Measurements from ENCODE around the gene ZNF80. TPM values are rescaled to one million over a fixed set of nuclear protein-coding genes. Genes with fewer than 3 reads are reported as not detected.

The ZNF80 gene
- total RNA-seq, 2 experiments from 2014 or later: 0.16 to 0.17 TPM

DNA sequence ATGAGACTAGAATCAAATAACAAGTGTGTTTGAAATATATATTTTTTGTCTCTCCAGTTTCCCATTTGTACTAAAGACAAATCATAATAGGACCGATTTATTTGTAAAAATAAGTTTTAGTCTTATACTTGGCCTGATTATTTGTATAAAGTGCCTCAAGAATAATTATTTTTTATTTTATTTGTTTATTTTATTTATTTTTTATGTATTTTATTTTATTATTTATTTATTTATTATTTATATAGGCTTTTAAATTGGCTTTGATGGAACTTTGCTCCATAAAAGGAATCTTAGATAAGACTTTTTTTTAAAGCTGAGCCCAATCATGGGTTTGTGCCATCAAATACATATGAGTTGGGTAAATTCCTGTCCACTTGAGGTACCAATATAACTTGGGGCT is 22.2 kb upstream of the ZNF80 start:
- ATAC-seq (ENCODE audit: poor library complexity): no peak

DNA sequence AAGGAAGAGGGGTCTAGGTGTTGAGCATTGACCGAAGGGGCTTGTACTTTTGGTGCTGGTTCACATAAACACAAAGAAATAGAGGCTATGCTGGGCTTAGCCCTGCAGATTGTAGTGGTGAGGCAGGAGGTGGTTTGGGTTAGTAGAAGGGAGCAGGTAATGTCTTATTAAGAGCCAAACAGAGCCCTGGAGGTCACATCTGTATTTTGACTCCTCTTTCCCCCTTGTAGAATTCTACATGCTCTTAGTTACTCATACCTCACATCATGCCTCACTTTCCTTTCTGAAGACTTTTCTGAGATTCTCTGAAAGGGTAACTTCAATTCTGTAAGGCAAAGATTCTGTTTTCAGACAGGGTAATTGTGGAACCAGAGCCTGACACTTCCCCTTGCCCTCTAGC is 16.1 kb upstream of the ZNF80 start:
- no peaks in the 10 kb centered on the region for H3K9me3 ChIP-seq (ENCODE audit: control insufficient read depth in 1 of 2, insufficient read depth in 1 of 2, low read length in 2 of 2)
- H3K4me3 ChIP-seq (ENCODE audit: low read length): no peak overlapping the region
- Mint-ChIP-seq H3K9me3 (peaks cover 4% of the 10 kb centered on the region), H3K27ac (peak overlapping the region; percentile 18), H3K36me3 (ENCODE audit: low read depth) (no peaks in the 10 kb centered on the region), H3K4me1 (ENCODE audit: low read depth) (peaks cover 9% of the 10 kb centered on the region), H3K4me3 (no peak overlapping the region), H3K27me3 (no peaks in the 10 kb centered on the region)
- TF ChIP-seq, protein P1, sequence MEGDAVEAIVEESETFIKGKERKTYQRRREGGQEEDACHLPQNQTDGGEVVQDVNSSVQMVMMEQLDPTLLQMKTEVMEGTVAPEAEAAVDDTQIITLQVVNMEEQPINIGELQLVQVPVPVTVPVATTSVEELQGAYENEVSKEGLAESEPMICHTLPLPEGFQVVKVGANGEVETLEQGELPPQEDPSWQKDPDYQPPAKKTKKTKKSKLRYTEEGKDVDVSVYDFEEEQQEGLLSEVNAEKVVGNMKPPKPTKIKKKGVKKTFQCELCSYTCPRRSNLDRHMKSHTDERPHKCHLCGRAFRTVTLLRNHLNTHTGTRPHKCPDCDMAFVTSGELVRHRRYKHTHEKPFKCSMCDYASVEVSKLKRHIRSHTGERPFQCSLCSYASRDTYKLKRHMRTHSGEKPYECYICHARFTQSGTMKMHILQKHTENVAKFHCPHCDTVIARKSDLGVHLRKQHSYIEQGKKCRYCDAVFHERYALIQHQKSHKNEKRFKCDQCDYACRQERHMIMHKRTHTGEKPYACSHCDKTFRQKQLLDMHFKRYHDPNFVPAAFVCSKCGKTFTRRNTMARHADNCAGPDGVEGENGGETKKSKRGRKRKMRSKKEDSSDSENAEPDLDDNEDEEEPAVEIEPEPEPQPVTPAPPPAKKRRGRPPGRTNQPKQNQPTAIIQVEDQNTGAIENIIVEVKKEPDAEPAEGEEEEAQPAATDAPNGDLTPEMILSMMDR (IDR thresholded peaks at IDR 0.05): no peak
- no peak overlapping the region for H3K27ac ChIP-seq (ENCODE audit: low read depth in 1 of 2, low read length in 2 of 2)
- H3K4me1 ChIP-seq (ENCODE audit: insufficient read depth, low read length): no peaks in the 10 kb centered on the region
- no peaks in the 10 kb centered on the region for H3K36me3 ChIP-seq (ENCODE audit: insufficient read depth, low read length)
- ChIA-PET POLR2A (no interaction called here), CTCF (interaction anchor here (1.0 kb wide), 1 partner anchor 37 kb away, joined by 3 read pairs; no protein-coding TSS in a partner anchor)
- H3K27me3 ChIP-seq (ENCODE audit: control insufficient read depth in 1 of 2, insufficient read depth in 2 of 2, low read length in 2 of 2): no peaks in the 10 kb centered on the region
- DNase-seq: no peak
- no peak for ATAC-seq (ENCODE audit: poor library complexity)
- intact Hi-C loops (cut with DNase I, micrococcal nuclease): no loop called here

More for the DNA sequence above, 22.2 kb upstream of the ZNF80 start:
- ChIA-PET CTCF (no interaction called here), POLR2A (no interaction called here)
- H3K4me1 Mint-ChIP-seq (ENCODE audit: low read depth): no peaks in the 10 kb centered on the region
- no peak overlapping the region for H3K4me3 ChIP-seq (ENCODE audit: low read length)
- no peaks in the 10 kb centered on the region for H3K36me3 Mint-ChIP-seq (ENCODE audit: low read depth)
- intact Hi-C loops (cut with DNase I, micrococcal nuclease): no loop called here
- no peaks in the 10 kb centered on the region for H3K27me3 ChIP-seq (ENCODE audit: control insufficient read depth in 1 of 2, insufficient read depth in 2 of 2, low read length in 2 of 2)
- peaks cover 2% of the 10 kb centered on the region for H3K9me3 Mint-ChIP-seq
- no peak overlapping the region for H3K27ac Mint-ChIP-seq
- no peaks in the 10 kb centered on the region for H3K4me1 ChIP-seq (ENCODE audit: insufficient read depth, low read length)
- no peaks in the 10 kb centered on the region for H3K36me3 ChIP-seq (ENCODE audit: insufficient read depth, low read length)
- H3K4me3 Mint-ChIP-seq: no peak overlapping the region
- no peak for DNase-seq
- TF ChIP-seq, protein P1 (IDR thresholded peaks at IDR 0.05): no peak
- H3K9me3 ChIP-seq (ENCODE audit: control insufficient read depth in 1 of 2, insufficient read depth in 1 of 2, low read length in 2 of 2): no peaks in the 10 kb centered on the region
- H3K27me3 Mint-ChIP-seq: no peaks in the 10 kb centered on the region
- H3K27ac ChIP-seq (ENCODE audit: low read depth in 1 of 2, low read length in 2 of 2): no peak overlapping the region

GRCh38 chr3:114252954-114253353 is 15.6 kb upstream of the ZNF80 start:
- ChIA-PET POLR2A (no interaction called here), CTCF (interaction anchor here (1.0 kb wide), 1 partner anchor 38 kb away, joined by 3 read pairs; no protein-coding TSS in a partner anchor)
- TF ChIP-seq, protein P1 (IDR thresholded peaks at IDR 0.05): no peak
- ATAC-seq (ENCODE audit: poor library complexity) (no peak), DNase-seq (no peak)
- Histone ChIP-seq H3K27me3 (ENCODE audit: control insufficient read depth in 1 of 2, insufficient read depth in 2 of 2, low read length in 2 of 2) (no peaks in the 10 kb centered on the region), H3K9me3 (ENCODE audit: control insufficient read depth in 1 of 2, insufficient read depth in 1 of 2, low read length in 2 of 2) (no peaks in the 10 kb centered on the region), H3K4me3 (ENCODE audit: low read length) (no peak overlapping the region), H3K4me1 (ENCODE audit: insufficient read depth, low read length) (no peaks in the 10 kb centered on the region), H3K36me3 (ENCODE audit: insufficient read depth, low read length) (no peaks in the 10 kb centered on the region), H3K27ac (ENCODE audit: low read depth in 1 of 2, low read length in 2 of 2) (no peak overlapping the region)
- peak overlapping the region; percentile 18 for H3K27ac Mint-ChIP-seq
- H3K9me3 Mint-ChIP-seq: peaks cover 6% of the 10 kb centered on the region
- intact Hi-C loops (cut with DNase I, micrococcal nuclease): no loop called here
- peaks cover 9% of the 10 kb centered on the region for H3K4me1 Mint-ChIP-seq (ENCODE audit: low read depth)
- no peak overlapping the region for H3K4me3 Mint-ChIP-seq
- H3K36me3 Mint-ChIP-seq (ENCODE audit: low read depth): no peaks in the 10 kb centered on the region
- H3K27me3 Mint-ChIP-seq: no peaks in the 10 kb centered on the region

Data from CD4-positive, alpha-beta T cell (primary cell).